Limb (tissue), 2 donors: ENCODE results near the gene CAPRIN2.

Experiments used
- DNase-seq, 2 donors: peaks; one replicate each; pipeline ENCODE4 v3.0.0-alpha.2; 2016; ENCODE audit errors: extremely low spot score in 2 of 2

Gene CAPRIN2, protein sequence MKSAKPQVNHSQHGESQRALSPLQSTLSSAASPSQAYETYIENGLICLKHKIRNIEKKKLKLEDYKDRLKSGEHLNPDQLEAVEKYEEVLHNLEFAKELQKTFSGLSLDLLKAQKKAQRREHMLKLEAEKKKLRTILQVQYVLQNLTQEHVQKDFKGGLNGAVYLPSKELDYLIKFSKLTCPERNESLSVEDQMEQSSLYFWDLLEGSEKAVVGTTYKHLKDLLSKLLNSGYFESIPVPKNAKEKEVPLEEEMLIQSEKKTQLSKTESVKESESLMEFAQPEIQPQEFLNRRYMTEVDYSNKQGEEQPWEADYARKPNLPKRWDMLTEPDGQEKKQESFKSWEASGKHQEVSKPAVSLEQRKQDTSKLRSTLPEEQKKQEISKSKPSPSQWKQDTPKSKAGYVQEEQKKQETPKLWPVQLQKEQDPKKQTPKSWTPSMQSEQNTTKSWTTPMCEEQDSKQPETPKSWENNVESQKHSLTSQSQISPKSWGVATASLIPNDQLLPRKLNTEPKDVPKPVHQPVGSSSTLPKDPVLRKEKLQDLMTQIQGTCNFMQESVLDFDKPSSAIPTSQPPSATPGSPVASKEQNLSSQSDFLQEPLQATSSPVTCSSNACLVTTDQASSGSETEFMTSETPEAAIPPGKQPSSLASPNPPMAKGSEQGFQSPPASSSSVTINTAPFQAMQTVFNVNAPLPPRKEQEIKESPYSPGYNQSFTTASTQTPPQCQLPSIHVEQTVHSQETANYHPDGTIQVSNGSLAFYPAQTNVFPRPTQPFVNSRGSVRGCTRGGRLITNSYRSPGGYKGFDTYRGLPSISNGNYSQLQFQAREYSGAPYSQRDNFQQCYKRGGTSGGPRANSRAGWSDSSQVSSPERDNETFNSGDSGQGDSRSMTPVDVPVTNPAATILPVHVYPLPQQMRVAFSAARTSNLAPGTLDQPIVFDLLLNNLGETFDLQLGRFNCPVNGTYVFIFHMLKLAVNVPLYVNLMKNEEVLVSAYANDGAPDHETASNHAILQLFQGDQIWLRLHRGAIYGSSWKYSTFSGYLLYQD

DNA sequence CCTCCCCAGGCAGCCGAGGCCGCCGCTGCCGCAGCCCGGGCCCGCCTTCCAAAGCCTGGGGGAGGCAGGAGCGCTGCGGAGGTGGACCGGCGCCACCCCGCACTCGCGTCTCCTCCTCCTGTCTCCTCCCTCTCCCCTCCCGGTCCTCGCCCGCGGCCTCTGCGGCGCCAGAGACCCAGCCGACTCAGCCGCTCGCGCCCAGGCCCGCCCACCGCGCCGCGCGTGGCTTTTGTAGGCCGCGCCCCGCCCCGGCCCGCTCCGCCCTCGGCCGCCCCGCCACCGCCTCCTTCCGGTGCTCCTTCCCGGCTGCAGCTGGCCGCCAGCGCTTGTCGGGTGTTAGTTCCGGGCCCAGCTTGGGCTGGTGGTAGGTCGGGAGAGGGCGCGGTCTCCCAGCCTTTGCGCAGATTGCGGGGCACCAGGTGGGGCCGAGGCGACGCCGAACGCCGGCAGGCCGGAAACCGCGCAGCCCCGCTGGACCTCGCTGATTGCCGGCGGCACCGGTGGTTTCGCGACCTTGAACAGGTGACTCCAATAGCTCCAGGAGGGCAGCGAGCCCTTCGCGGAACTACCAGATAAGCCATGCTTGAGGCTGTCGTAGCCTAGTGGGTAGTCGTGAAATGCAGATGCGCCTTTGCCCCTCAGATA, at the start of gene CAPRIN2:
CAPRIN2 (minus strand) TSS at position 202 of the 645 bp plus-strand sequence. CDS start 1,431 bp downstream, outside the sequence.
- peak; percentile 91 to 97 for DNase-seq

DNA sequence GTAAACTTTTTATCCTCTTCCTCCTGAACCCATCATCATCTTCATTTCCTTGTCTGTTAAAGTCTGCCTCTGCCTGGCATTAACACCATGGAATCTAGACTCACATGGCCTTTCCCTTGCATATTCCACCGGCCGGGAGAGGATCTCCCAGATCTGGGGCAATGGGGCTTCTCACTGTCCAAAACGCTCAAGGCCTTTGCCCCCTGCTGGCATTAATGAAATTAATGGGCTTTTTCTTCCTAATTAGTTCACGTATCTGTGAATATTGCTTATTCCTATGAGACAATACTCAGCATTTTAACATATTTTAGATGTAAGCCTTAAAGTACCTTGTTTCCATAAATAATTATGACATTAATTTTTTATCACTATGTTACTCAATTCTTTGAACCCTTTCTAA, 42.9 kb upstream of the CAPRIN2 start:
- DNase-seq, result no peak

DNA sequence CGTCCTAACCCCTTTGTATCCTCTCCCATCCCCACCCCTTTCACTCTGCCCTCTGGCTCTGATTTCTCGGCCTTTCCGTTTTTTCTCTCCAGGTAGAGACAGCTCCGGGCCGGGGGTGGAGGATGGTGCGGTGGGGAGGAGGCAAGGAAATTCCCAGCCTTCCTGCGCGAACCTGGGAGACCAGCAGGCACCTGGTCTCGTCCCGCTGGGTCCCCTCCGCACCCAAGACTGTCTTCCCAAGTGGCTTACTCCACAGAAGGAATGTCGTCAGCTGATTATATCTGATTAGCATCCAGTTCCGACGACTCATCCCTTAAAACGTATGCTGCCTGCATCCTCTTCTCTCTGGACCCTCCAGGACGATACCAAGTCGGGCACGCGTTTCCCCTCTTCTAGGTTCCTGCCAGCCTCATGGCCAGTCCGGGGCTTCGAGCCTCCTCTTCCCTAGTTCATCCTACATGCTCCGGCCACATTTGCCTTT, 42.2 kb upstream of the CAPRIN2 start:
- DNase-seq, result no peak

DNA sequence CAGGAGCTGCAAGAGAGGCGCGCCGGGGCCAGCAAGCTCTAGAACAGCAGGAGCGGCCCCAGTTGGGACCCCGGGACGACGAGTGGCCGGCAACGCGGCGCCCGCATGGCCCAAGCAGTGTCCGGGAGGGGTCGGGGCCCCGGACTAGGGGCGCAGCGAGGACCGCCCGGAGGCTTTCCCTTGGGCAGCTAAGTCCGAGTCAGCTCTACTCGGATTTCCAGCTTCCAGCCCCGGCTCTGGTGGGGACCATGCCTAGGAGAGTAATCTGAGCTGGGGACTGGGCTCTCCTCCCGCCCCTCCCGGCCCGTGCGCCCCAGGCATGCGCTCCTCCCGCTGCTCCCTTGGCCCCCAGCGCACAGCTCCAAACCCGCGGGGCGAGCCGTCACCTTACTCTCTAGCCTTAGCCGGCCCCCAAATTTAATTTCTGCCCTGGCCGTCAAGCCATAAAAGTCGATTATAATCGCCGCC, 41.6 kb upstream of the CAPRIN2 start:
- peak; percentile 22 to 71 for DNase-seq

DNA sequence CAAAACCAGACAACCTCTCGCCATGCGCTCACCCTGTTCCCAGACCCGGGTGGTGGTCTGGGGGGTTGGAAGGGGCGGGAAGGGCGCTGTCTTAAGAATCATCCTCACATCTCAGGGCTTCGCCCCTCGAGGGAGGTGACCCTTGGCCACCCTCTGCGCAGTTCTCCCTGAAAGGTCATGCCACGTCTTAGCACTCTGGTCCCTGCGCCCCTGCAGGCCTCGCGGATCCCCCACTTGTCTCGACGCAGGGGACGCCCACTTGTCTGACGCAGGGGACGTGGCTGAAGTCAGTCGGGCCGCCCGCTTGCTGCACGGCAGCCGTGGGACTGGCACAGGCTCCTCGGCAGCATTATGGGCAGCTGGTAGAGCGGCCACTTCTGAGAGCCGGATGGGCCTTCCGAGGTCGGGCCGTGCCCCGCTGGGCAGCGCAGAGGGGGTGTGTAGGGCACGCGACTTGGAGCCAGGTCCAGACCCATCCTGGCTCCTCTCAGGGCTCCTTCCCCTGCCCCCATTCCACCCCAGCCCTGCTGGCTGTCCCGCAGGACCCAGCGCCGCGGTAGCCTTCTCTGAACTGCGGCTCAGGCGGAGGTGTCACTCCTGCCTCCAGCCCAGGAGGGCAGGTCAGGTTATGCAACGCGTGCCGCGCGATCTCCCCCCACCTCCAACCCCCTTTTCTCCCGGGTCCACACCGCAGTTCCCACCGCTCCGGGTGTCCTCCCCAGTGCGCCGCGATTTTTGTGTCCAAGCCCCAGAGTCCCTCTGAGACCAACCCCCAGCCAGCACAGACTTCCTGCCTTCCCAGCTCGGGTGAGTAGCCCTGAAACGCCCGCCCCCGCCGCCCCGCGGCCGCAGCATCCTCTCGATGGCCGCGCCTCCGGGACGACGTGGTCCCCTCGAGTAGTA, 40.9 kb upstream of the CAPRIN2 start:
- DNase-seq, result peak; percentile 10 to 51

DNA sequence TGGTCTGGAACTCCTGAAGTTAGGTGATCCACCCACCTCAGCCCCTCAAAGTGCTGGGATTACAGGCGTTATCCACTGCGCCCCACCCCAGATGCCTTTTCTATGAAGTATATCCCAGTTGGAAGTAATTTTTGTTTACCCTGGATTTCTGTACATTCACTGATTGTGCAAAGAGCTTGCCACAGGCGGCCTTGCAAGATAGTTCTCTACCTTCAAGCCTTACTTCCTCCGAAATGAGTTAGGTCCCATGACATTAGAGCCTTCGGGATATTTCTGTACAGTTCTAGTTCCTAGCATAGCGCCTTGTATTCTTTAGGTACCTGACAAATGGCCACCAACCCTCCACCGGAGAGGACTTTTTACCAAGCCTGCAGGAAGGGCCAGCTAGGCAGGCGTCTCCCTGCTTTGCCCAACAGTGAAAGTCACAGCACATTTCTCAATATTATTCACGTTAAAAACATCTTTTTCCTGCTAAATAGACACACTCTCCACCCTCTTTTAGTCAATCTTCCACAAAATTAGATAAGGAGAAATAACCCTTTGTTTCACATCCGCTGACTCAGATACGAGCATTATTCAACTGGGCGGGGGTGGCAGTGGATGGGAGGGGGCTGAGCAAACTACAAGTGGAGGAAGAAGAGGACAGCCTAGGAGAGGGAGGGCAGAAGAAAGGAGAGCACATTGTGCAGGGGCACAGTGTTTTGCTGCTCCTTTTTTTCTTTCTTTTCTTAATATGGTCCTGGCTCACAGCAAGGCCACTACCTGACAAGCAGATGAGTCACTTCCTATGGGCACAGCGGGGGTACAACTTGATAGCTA, 40.0 kb upstream of the CAPRIN2 start:
- no peak for DNase-seq

DNA sequence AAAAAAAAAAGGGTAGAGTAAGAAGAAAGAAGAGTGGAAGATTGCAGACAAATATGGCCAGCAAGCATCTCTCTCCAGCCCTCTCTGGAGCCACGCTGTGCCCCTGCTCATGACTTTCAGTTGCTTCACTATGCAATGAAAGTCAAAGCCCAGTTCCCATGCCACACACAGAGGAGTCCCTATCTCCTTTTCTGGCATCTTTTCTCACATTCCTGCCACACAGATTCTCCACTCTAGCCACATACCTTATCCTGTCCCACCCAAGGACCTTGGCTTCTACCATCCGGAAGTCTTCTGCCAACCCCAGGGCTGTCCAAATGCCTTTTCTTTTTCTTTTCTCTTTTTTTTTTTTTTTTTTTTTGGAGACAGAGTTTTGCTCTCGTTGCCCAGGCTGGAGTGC, 39.3 kb upstream of the CAPRIN2 start:
- no peak for DNase-seq

DNA sequence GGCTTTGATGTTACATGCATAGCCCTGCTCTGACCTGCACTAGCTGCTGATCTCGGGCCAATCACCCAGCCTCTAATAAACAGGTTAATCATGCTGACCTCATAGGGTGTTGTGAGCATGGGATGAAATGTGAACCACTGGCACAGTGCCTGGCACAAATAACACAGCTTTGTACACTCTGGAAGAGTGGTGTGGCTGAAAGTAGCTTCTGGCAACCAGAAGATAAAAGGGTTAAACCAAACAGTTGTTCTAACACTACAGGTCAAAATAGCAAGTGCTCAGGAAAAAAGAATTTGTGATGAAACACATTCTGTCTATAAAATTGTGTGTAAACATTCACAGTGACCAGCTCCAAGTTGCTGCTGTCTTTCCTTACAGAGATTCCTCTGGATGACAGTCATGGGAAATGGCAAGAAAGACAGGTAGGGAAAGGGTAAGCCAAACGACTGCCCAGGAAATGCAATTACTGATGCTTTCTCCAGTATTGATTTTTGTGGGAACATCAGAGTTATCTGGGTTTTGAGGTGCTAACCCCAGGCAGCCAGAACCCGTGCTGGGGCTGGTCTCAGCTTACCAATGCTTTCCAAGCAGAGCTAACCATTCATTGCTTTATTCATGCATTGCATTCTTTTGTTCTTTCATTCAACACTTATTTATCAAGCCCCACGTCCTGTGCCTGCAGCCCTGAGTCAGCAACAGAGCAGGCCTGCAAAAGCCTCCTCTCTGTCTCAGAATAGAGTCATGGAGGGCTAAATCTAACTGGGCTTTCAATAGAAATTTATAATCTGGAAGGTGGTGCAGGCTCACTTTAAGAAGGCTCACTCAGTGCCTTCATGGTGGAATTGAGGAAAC, 38.1 kb upstream of the CAPRIN2 start:
- no peak for DNase-seq

DNA sequence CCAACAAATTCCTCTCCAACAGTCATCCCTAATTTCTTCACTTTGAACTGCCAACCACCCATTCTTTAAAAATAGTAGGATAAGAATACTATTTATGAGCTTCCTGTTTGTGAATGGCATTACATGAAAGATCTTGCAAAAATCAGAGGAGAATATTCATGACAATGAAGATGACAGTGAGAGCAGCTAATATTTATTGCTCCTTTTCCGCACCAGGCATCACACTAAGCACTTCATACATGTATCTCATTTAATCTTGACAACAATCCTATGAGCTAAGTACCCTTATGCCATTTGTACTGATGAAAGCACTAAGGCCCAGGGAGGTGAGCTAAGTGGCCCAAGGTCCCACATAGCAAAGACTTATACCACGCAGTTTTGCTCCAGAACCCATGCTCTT, 37.3 kb upstream of the CAPRIN2 start:
- no peak for DNase-seq

DNA sequence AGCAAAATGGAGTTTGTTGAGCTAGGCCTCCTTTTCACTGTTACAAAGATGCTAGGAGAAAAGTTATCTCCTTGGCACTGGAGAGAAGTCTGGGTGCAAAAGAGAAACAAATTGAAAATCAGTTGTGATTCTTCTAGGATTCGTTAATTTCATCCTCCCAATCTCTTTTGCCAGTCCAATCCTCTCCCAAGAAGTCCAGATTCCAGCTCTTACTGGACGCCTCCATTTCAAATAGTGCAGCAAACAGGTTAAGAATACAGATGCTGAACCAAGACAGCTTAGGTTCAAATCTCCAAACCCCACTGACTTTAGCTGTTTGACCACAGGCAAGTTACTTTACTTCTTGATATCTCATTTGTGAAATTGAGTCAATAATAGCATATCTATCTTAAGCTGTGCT, 34.0 kb upstream of the CAPRIN2 start:
- DNase-seq, result no peak

DNA sequence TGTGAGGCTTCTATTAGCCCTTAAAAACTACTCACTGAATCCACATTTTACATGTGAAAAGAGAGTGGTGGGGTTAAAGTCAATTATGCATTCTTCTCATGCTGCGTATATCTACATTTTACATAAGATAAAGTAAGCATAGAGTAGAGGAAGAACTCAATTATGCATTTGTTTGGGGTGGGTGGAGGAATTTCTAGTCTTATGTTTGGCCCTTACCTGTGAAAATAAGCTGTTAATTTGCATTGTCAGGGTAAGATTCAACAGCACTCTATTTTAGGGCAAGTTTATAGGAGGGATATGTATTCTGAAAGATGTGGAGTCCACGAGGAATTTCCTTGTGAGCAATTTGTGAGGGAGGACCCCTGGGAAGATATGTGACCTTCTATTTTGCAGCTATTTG, 30.9 kb upstream of the CAPRIN2 start:
- no peak for DNase-seq

DNA sequence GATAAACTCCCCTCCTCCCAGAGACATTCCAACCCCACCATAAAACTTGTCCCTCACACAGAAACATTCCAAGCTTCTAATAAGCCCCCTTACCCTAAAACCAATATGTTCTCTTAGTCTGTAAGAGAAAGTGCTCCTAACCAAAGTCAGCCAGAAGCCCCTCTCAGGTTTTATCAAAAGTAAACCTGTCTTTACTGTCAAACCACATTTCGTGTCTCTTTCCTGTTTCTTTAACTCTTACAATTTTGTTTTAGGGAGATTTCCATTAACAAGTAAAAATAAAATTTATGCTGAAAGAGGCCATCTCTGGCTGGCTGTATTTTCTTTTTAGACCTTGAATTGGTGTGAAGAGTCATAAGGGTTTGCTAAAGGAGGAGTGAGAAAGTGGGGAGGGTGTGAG, 29.8 kb upstream of the CAPRIN2 start:
- DNase-seq, result no peak

DNA sequence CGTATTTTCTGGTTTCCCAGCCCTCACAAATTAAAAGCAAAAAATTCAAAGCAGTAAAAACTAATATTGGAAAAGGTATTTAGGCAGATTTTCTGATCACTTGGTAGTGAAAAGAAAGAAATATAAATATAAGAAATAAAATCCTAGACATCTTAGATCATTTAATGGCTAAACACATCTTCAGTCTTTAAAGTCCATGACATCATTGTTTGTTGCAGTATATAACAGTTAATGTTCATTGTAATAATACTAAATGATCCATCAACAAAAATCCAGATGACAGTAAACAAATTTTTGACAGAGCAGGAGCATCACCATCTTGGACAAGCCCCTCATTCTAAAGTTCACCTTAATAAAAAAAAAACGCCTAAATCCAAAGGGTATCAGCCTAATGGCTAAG, 29.2 kb upstream of the CAPRIN2 start:
- no peak for DNase-seq

DNA sequence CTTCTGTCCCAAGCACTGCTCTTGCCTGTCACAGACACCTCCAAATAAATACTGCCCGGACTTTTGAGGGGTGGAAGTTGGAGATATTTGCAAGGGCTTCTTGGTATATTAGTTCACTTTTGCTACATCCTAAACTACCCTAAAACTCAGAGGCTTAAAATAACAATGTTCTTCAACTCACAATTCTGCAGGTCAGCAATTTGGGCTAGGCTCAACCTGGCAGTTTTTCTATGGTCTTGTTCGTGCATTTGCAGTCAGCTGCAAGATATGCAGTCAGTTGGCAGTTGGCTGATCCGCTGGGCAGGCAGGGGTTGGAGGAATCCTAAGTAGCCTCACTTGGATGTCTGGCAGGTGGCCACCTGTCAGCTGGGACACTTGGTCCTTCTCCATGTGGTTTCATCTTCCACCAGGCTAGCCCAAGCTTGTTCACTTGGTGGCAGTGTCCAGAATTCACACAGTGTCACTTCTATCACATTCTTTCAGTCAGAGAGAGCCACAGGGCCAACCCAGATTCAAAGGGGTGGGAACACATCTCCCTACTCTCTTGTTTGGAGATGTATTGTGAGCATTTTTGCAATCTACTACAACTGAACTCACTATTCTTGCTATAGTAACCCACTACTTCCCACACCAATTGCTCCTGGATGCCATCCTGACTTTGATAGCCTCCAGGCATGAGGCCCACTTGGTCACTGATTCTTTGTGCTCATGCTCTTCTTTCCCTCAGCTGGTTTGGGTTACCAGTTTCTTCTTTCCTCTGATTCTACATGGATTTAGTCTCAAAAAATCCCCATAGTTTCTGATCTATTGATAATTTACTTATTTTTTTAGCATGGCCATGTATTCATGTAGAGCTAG, 27.8 kb upstream of the CAPRIN2 start:
- no peak for DNase-seq

DNA sequence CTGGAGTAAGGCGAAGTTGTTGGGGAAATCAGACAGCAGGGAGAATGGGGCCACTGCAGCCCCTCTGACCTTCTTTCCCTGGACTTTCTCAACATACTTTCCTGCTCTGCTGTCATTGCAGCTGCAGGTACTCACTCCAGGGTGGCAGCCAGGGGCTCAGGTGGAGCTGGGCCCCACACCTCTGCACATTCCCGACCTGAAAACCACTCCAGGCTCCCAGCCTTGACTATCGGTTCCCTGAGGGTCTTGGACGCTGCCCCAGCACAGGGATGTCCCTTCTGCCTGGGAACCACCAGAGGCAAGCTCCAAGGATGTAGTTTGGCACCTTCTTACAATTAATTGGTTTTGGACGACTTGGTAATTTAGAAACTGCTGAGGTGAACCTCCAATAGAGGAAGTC, 24.8 kb upstream of the CAPRIN2 start:
- DNase-seq, result no peak

DNA sequence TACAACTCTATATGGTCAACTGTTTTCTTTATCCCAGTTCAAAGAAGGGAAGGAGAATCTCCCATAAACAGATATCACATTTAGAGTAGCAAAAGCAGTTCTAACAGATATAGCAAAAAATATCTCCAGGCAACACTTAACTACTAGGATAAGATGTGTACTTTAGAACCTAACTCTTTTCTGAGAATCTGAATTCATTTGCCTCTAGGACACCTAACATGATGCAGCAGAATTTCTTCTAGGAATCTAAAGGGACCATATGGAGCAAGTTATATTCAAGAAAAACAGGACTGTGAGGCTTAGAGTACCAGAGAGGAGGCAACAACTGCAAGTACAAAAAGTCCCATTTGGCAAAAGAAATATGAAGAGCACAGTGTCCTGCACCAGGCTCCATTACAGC, 24.4 kb upstream of the CAPRIN2 start:
- DNase-seq, result no peak

DNA sequence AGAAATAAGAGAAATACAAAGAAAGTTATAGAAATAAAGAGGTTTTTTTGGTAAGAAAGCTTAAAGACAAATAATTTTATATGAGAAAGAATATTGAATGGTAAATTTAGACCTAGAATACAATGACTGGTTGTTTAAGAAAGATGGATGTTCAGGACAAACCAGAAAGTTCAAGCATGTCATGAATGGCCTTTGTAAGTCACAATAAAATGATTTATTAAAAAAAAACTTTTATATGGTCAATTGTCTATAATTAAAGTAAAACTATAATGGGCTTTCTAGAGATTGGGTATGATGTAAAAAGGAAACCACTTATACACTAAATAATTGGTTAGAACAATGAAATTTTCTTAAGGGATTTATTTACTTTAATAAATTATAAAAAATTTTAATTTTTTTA, 19.8 kb upstream of the CAPRIN2 start:
- no peak for DNase-seq

DNA sequence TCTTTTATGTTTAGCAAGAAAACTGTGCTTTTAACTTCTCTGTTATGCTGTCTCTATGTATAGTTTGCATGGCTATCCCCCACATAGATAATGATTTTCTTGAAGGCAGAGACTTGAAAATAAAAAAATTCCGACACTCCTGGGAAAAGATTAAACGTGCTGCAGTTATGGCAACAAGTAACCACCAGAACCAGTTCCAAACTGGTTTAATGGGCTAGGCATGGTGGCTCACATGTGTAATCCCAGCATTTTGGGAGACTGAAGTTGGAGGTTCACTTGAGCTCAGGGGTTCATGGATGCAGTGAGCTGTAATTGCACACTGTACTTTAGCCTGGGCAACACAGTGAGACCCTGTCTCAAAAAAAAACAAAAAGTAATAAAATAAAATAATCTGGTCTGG, 15.1 kb upstream of the CAPRIN2 start:
- no peak for DNase-seq
